HepG2 (cell line): ENCODE measurements around the gene ZDHHC16. TPM values are rescaled to one million over a fixed set of nuclear protein-coding genes. Genes with fewer than 3 reads are reported as not detected.

Experiments
- CCAR2 ChIP-seq: fragments of 200-400 bp; formaldehyde crosslinking; optimal IDR thresholded peaks from 2 replicates; pipeline ENCODE3; 2018; ENCODE audit warnings: low read depth, mild to moderate bottlenecking, low read length, moderate library complexity
- GATAD1 ChIP-seq: IDR thresholded peaks from 2 replicates; pipeline ENCODE4 v1.6.1; 2016; ENCODE audit warnings: missing genetic modification reagents, missing compliant biosample characterization
- GZF1 ChIP-seq: sonication (generic); formaldehyde crosslinking; IDR thresholded peaks from 2 replicates; pipeline ENCODE4 v1.5.1; 2020; ENCODE audit warnings: mild to moderate bottlenecking, missing genetic modification reagents
- JUND ChIP-seq: sonication (generic); formaldehyde crosslinking; IDR thresholded peaks from 2 replicates; pipeline ENCODE4 v1.8.0; 2022; ENCODE audit warnings: mild to moderate bottlenecking, missing genetic modification reagents
- NCOA2 ChIP-seq: sonication (generic); formaldehyde crosslinking; IDR thresholded peaks from 2 replicates; pipeline ENCODE4 v1.8.0; 2022; ENCODE audit warnings: inconsistent platforms
- NFYB ChIP-seq: sonication (generic); formaldehyde crosslinking; IDR thresholded peaks from 2 replicates; pipeline ENCODE4 v1.4.0; 2020; ENCODE audit warnings: missing genetic modification reagents
- NR3C1 ChIP-seq: sonication (generic); formaldehyde crosslinking; IDR thresholded peaks from 2 replicates; pipeline ENCODE4 v1.4.0; 2020; ENCODE audit warnings: missing genetic modification reagents
- SIN3A ChIP-seq: IDR thresholded peaks from 2 replicates; pipeline ENCODE4 v1.6.1; 2011; ENCODE audit warnings: low read depth, mild to moderate bottlenecking, control low read depth, low read length, borderline replicate concordance
- YY1 ChIP-seq: IDR thresholded peaks from 2 replicates; pipeline ENCODE4 v1.6.1; 2011; ENCODE audit warnings: low read length, low read depth, moderate library complexity, mild to moderate bottlenecking; ENCODE audit not compliant: insufficient read depth, insufficient replicate concordance
- ZMYM2 ChIP-seq: sonication (generic); formaldehyde crosslinking; IDR thresholded peaks from 2 replicates; pipeline ENCODE4 v1.8.0; 2022; ENCODE audit warnings: mild to moderate bottlenecking, missing genetic modification reagents
- ZNF451 ChIP-seq: sonication (generic); formaldehyde crosslinking; IDR thresholded peaks from 2 replicates; pipeline ENCODE4 v1.5.0; 2020; ENCODE audit warnings: mild to moderate bottlenecking, missing genetic modification reagents
- ZNF549 ChIP-seq: sonication (generic); formaldehyde crosslinking; IDR thresholded peaks from 2 replicates; pipeline ENCODE4 v1.5.0; 2020; ENCODE audit warnings: missing genetic modification reagents
- polyA plus RNA-seq, 8 experiments: library from polyadenylated mRNA; depleted of rRNA in 3 of 8; stranded (reverse) in 7 of 8; unstranded in 1 of 8; fragments of >200 nt; fragmentation: Illumina TruSeq in 4 of 8; extraction: Trizol in 4 of 8; gene quantifications; 2 replicates each; pipeline versions ENCODE4 v1.2.1 to v1.2.3, GENCODE V29; 2011 to 2016; ENCODE audit warnings: low read depth in 4 of 8, missing spikeins in 1 of 8, mixed read lengths in 1 of 8; ENCODE audit not compliant: insufficient read depth in 1 of 8
- total RNA-seq, 5 experiments: library from RNA; depleted of rRNA; stranded (reverse); fragments of >200 nt; fragmentation: Illumina TruSeq; extraction: Trizol; gene quantifications; 2 replicates each; pipeline ENCODE4 v1.2.3, GENCODE V29; 2016; ENCODE audit warnings: low read depth in 1 of 5
- TF ChIP-seq, protein P1 (sequence below): sonication (generic); formaldehyde crosslinking; conservative IDR thresholded peaks from 2 replicates; pipeline ENCODE4 v1.8.1; 2023; ENCODE audit warnings: missing genetic modification reagents
- TF ChIP-seq, protein P2 (sequence below): sonication (generic); formaldehyde crosslinking; IDR thresholded peaks from 2 replicates; pipeline ENCODE4 v1.8.1; 2022; ENCODE audit warnings: mild to moderate bottlenecking, missing genetic modification reagents
- TF ChIP-seq, protein P3 (sequence below): IDR thresholded peaks from 2 replicates; pipeline ENCODE4 v1.6.1; 2016; ENCODE audit warnings: missing biosample characterization, missing genetic modification reagents, low read depth

Gene ZDHHC16
- total and polyA plus RNA-seq, 2 of the 13 experiments (the other 11 are each of a cell fraction or from before 2014, with no cell fraction given): 40.8 to 41.8 TPM

DNA sequence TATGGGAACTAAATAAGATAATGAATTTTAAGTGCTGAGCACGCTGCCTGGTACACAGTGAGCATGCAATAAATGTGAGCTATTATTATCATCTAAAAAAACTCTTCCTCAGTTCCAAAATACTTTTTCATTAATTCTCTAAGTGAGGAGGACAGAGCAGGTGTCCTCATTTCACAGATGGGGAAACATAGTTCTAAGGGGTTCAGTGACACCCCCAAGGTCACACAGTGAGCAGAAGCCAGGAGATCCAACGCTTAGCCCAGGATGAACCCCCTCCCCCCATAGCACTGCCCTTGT is 38.1 kb upstream of the ZDHHC16 start (continued):
- TF ChIP-seq GZF1 (CRISPR knock-in tag) (no peak), CCAR2 (no peak), NR3C1 (CRISPR knock-in tag) (no peak), NFYB (no peak), SIN3A (no peak), NCOA2 (CRISPR knock-in tag) (no peak), GATAD1 (CRISPR knock-in tag) (no peak), ZMYM2 (CRISPR knock-in tag) (peak; percentile 40; the same call in 1 of the 2 replicates), ZNF549 (CRISPR knock-in tag) (no peak), ZNF451 (CRISPR knock-in tag) (no peak), JUND (CRISPR knock-in tag) (no peak), YY1 (no peak)
- TF ChIP-seq, protein P1, sequence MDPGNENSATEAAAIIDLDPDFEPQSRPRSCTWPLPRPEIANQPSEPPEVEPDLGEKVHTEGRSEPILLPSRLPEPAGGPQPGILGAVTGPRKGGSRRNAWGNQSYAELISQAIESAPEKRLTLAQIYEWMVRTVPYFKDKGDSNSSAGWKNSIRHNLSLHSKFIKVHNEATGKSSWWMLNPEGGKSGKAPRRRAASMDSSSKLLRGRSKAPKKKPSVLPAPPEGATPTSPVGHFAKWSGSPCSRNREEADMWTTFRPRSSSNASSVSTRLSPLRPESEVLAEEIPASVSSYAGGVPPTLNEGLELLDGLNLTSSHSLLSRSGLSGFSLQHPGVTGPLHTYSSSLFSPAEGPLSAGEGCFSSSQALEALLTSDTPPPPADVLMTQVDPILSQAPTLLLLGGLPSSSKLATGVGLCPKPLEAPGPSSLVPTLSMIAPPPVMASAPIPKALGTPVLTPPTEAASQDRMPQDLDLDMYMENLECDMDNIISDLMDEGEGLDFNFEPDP (CRISPR knock-in tag): no peak
- TF ChIP-seq, protein P2, sequence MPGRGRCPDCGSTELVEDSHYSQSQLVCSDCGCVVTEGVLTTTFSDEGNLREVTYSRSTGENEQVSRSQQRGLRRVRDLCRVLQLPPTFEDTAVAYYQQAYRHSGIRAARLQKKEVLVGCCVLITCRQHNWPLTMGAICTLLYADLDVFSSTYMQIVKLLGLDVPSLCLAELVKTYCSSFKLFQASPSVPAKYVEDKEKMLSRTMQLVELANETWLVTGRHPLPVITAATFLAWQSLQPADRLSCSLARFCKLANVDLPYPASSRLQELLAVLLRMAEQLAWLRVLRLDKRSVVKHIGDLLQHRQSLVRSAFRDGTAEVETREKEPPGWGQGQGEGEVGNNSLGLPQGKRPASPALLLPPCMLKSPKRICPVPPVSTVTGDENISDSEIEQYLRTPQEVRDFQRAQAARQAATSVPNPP (CRISPR knock-in tag): 0 out of 2 replicates have a peak, but pooled peaks have one; percentile 4
- TF ChIP-seq, protein P3, sequence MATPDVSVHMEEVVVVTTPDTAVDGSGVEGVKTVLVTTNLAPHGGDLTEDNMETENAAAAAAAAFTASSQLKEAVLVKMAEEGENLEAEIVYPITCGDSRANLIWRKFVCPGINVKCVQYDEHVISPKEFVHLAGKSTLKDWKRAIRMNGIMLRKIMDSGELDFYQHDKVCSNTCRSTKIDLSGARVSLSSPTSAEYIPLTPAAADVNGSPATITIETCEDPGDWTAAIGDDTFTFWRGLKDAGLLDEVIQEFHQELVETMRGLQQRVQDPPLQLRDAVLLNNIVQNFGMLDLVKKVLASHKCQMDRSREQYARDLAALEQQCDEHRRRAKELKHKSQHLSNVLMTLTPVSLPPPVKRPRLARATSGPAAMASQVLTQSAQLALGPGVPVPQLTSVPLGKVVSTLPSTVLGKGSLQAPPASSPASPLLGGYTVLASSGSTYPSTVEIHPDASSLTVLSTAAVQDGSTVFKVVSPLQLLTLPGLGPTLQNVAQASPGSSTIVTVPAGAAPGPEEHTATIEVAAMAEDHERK (CRISPR knock-in tag): no peak
